K562 (cell line): Measurements from ENCODE around the gene RAB25. TPM values are rescaled to one million over a fixed set of nuclear protein-coding genes. Genes with fewer than 3 reads are reported as not detected.

Source experiments
- CAMTA2 ChIP-seq: fragments of 250-450 bp; sonication (Bioruptor Pico); conservative IDR thresholded peaks from 2 replicates; pipeline ENCODE4 v1.5.1; 2022
- CEBPG ChIP-seq, 3 experiments: fragments of 200-800 bp in 1 of 3; sonication (Bioruptor generic) in 1 of 3; sonication (generic) in 1 of 3; formaldehyde crosslinking in 1 of 3; IDR thresholded peaks in 2 of 3; conservative IDR thresholded peaks in 1 of 3; 2 replicates each; pipeline versions ENCODE4 v1.6.1 to v1.8.0; 2016 to 2022; ENCODE audit warnings: missing compliant biosample characterization in 2 of 3, missing genetic modification characterization in 2 of 3, mild to moderate bottlenecking in 1 of 3, missing genetic modification reagents in 1 of 3
- CHD2 ChIP-seq: IDR thresholded peaks from 2 replicates; pipeline ENCODE4 v1.6.1; 2011; ENCODE audit warnings: low read depth, low read length
- KHSRP ChIP-seq: fragments of 450-650 bp; IDR thresholded peaks from 2 replicates; pipeline ENCODE4 v1.6.1; 2017
- MYBL2 ChIP-seq, 2 experiments: fragments of 450-650 bp in 1 of 2; sonication (generic) in 1 of 2; formaldehyde crosslinking in 1 of 2; IDR thresholded peaks; 2 replicates each; pipeline versions ENCODE4 v1.6.1 to v1.8.1; 2017 to 2022; ENCODE audit warnings: borderline replicate concordance in 1 of 2, inconsistent platforms in 1 of 2, low read depth in 1 of 2, mild to moderate bottlenecking in 1 of 2, missing genetic modification reagents in 1 of 2, moderate library complexity in 1 of 2
- PHF21A ChIP-seq: fragments of 450-650 bp; IDR thresholded peaks from 2 replicates; pipeline ENCODE4 v1.6.1; 2017; ENCODE audit warnings: low read depth, borderline replicate concordance
- SMARCA4 ChIP-seq: fragments of 450-650 bp; IDR thresholded peaks from 2 replicates; pipeline ENCODE4 v1.6.1; 2016
- TCF3 ChIP-seq: sonication (generic); formaldehyde crosslinking; IDR thresholded peaks from 2 replicates; pipeline ENCODE4 v1.4.0; 2020; ENCODE audit warnings: mild to moderate bottlenecking, missing genetic modification reagents
- TEAD4 ChIP-seq, 2 experiments: sonication (generic) in 1 of 2; formaldehyde crosslinking in 1 of 2; IDR thresholded peaks; 2 replicates each; pipeline versions ENCODE4 v1.6.1 to v1.8.0; 2012 to 2022; ENCODE audit warnings: borderline replicate concordance in 1 of 2, inconsistent platforms in 1 of 2, low read length in 1 of 2, mild to moderate bottlenecking in 1 of 2, missing genetic modification reagents in 1 of 2
- YY1 ChIP-seq, 3 experiments: IDR thresholded peaks; 2 replicates each; pipeline ENCODE4 v1.6.1; 2011; ENCODE audit warnings: low read length in 2 of 3, mild to moderate bottlenecking in 2 of 3, moderate library complexity in 2 of 3, borderline replicate concordance in 1 of 3, control low read depth in 1 of 3, low read depth in 1 of 3; ENCODE audit not compliant: insufficient read depth in 3 of 3, insufficient replicate concordance in 2 of 3, control insufficient read depth in 1 of 3, insufficient read length in 1 of 3; ENCODE audit errors: extremely low read depth in 1 of 3
- ZBTB7A ChIP-seq: IDR thresholded peaks from 2 replicates; pipeline ENCODE4 v1.6.1; 2011; ENCODE audit warnings: low read depth, mild to moderate bottlenecking, low read length, moderate library complexity, borderline replicate concordance; ENCODE audit not compliant: control insufficient read depth
- ZNF165 ChIP-seq: fragments of 250-450 bp; sonication (Bioruptor Pico); IDR thresholded peaks from 2 replicates; pipeline ENCODE4 v1.4.0; 2020; ENCODE audit warnings: borderline replicate concordance
- ZNF408 ChIP-seq: fragments of 250-450 bp; sonication (Bioruptor Pico); IDR thresholded peaks from 2 replicates; pipeline ENCODE4 v1.4.0; 2020; ENCODE audit warnings: low read depth, mild to moderate bottlenecking, moderate library complexity
- polyA plus RNA-seq, 8 experiments: library from polyadenylated mRNA; depleted of rRNA in 4 of 8; stranded (reverse) in 5 of 8; unstranded in 3 of 8; fragments of >200 nt; fragmentation: Nextera tagmentation in 2 of 8; fragmentation: Illumina TruSeq in 1 of 8; extraction: Ambion mirVana in 2 of 8; extraction: Trizol in 1 of 8; gene quantifications; 2 replicates each; pipeline versions ENCODE4 v1.2.1 to v1.2.3, GENCODE V29; 2011 to 2014; ENCODE audit warnings: inconsistent platforms in 1 of 8, missing spikeins in 1 of 8
- total RNA-seq, 7 experiments: library from RNA; depleted of rRNA in 6 of 7; stranded (reverse); fragments of >200 nt in 6 of 7; fragmentation: Illumina TruSeq in 2 of 7; extraction: Trizol in 2 of 7; gene quantifications; 2 replicates each; pipeline versions ENCODE4 v1.2.1 to v1.2.3, GENCODE V29; 2011 to 2021; ENCODE audit warnings: low replicate concordance in 1 of 7
- TF ChIP-seq, protein P1 (sequence below): sonication (generic); formaldehyde crosslinking; IDR thresholded peaks from 2 replicates; pipeline ENCODE4 v1.8.0; 2022; ENCODE audit warnings: mild to moderate bottlenecking, missing genetic modification reagents, borderline replicate concordance
- TF ChIP-seq, protein P2 (sequence below): fragments of 450-650 bp; IDR thresholded peaks from 2 replicates; pipeline ENCODE4 v1.6.1; 2017; ENCODE audit warnings: antibody characterized with exemption, mild to moderate bottlenecking
- TF ChIP-seq, protein P3 (sequence below): fragments of 250-450 bp; sonication (Bioruptor Pico); IDR thresholded peaks from 2 replicates; pipeline ENCODE4 v1.5.0; 2021

RAB25 gene
- total and polyA plus RNA-seq, 9 of the 15 experiments (the other 6 are each of a cell fraction or from before 2014, with no cell fraction given): 0.10 to 0.27 (median 0.13) TPM; not detected in 6

DNA sequence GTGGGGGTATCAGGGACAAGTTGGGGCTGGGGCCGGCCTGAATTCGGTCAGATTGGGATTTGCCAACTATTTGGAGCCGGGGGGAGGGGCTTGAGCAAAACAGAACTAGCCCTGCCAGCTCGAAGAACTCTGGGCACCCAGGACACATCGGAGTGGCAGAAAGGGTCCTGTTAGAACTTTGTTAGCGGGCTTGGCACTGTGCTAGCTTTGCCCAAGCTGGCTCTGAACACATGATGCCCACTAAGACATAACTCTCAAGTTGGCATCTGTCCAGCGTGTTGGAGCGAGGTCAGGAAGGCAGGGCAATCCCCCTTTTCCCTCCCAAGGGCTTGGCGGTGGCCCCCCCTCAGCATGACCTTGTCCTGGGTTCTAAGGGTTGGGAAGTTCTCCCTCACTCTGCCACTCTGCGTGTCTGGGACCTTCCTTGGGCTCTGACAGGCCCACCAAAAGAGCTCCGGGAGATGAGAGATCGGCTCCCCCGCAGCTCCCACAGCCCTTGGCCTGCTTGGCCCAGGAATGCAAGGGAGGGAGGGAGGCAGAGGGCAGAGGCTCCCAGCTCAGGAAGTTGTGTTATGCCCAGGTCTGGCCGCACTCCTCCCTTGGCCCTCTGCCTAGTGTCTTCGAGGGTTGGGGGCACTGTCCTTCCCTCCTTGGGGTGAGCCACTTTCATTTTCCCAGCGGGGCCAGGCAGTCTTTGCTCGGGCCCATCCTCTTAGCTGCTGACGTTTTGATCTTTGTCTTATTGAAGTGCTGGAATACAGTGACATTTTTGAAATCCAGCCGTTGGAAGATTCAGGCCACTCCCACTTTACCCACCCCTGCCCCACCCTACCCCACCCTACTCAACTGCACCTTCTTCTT is 54.8 kb downstream of the RAB25 start (continued):
- TF ChIP-seq CEBPG (CRISPR knock-in tag; IDR thresholded peaks at IDR 0.05) (0 out of 2 replicates have a peak, but pooled peaks have one; percentile 28), CEBPG (tag; conservative IDR thresholded peaks at IDR 0.05 in 1 of 2, IDR thresholded peaks at IDR 0.05 in 1 of 2) (no peak), KHSRP (no peak), CAMTA2 (CRISPR knock-in tag) (no peak), ZBTB7A (no peak), MYBL2 (IDR thresholded peaks at IDR 0.05; ENCODE audit: low read depth) (peak; percentile 89), MYBL2 (CRISPR knock-in tag; IDR thresholded peaks at IDR 0.05; ENCODE audit: borderline replicate concordance) (no peak), ZNF165 (no peak), SMARCA4 (0 out of 2 replicates have a peak, but pooled peaks have one; percentile 0), TCF3 (CRISPR knock-in tag) (no peak), TEAD4 (IDR thresholded peaks at IDR 0.05; ENCODE audit: low read length) (no peak; the same call in 1 of the 2 replicates), TEAD4 (CRISPR knock-in tag; IDR thresholded peaks at IDR 0.05; ENCODE audit: borderline replicate concordance) (peak; percentile 60; the same call in 1 of the 2 replicates), PHF21A (no peak), CHD2 (no peak), ZNF408 (CRISPR knock-in tag) (no peak), YY1 (IDR thresholded peaks at IDR 0.05; ENCODE audit: borderline replicate concordance in 1 of 3, control insufficient read depth in 1 of 3, extremely low read depth in 1 of 3, insufficient read depth in 3 of 3, insufficient read length in 1 of 3, insufficient replicate concordance in 2 of 3, low read depth in 1 of 3, low read length in 2 of 3) (no peak)
- TF ChIP-seq, protein P1, sequence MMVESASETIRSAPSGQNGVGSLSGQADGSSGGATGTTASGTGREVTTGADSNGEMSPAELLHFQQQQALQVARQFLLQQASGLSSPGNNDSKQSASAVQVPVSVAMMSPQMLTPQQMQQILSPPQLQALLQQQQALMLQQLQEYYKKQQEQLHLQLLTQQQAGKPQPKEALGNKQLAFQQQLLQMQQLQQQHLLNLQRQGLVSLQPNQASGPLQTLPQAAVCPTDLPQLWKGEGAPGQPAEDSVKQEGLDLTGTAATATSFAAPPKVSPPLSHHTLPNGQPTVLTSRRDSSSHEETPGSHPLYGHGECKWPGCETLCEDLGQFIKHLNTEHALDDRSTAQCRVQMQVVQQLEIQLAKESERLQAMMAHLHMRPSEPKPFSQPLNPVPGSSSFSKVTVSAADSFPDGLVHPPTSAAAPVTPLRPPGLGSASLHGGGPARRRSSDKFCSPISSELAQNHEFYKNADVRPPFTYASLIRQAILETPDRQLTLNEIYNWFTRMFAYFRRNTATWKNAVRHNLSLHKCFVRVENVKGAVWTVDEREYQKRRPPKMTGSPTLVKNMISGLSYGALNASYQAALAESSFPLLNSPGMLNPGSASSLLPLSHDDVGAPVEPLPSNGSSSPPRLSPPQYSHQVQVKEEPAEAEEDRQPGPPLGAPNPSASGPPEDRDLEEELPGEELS (CRISPR knock-in tag): 0 out of 2 replicates have a peak, but pooled peaks have one; percentile 53
- TF ChIP-seq, protein P2, sequence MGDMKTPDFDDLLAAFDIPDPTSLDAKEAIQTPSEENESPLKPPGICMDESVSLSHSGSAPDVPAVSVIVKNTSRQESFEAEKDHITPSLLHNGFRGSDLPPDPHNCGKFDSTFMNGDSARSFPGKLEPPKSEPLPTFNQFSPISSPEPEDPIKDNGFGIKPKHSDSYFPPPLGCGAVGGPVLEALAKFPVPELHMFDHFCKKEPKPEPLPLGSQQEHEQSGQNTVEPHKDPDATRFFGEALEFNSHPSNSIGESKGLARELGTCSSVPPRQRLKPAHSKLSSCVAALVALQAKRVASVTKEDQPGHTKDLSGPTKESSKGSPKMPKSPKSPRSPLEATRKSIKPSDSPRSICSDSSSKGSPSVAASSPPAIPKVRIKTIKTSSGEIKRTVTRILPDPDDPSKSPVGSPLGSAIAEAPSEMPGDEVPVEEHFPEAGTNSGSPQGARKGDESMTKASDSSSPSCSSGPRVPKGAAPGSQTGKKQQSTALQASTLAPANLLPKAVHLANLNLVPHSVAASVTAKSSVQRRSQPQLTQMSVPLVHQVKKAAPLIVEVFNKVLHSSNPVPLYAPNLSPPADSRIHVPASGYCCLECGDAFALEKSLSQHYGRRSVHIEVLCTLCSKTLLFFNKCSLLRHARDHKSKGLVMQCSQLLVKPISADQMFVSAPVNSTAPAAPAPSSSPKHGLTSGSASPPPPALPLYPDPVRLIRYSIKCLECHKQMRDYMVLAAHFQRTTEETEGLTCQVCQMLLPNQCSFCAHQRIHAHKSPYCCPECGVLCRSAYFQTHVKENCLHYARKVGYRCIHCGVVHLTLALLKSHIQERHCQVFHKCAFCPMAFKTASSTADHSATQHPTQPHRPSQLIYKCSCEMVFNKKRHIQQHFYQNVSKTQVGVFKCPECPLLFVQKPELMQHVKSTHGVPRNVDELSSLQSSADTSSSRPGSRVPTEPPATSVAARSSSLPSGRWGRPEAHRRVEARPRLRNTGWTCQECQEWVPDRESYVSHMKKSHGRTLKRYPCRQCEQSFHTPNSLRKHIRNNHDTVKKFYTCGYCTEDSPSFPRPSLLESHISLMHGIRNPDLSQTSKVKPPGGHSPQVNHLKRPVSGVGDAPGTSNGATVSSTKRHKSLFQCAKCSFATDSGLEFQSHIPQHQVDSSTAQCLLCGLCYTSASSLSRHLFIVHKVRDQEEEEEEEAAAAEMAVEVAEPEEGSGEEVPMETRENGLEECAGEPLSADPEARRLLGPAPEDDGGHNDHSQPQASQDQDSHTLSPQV: peak; percentile 20; the same call in 1 of the 2 replicates
- TF ChIP-seq, protein P3, sequence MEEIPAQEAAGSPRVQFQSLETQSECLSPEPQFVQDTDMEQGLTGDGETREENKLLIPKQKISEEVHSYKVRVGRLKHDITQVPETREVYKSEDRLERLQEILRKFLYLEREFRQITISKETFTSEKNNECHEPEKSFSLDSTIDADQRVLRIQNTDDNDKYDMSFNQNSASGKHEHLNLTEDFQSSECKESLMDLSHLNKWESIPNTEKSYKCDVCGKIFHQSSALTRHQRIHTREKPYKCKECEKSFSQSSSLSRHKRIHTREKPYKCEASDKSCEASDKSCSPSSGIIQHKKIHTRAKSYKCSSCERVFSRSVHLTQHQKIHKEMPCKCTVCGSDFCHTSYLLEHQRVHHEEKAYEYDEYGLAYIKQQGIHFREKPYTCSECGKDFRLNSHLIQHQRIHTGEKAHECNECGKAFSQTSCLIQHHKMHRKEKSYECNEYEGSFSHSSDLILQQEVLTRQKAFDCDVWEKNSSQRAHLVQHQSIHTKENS (CRISPR knock-in tag): no peak
